Liver (tissue), 9 donors: ENCODE results near the gene PARP4. TPM values are rescaled to one million over a fixed set of nuclear protein-coding genes. Genes with fewer than 3 reads are reported as not detected.
"Not testable (repeated sequence)": the region's sequence is repeated elsewhere in the genome, so short reads cannot be mapped to it uniquely, and the experiment has no call there.

Experiments used
- DNase-seq: peaks from one replicate; pipeline ENCODE4 v3.0.0-alpha.2; 2017; ENCODE audit warnings: low spot score
- H3K27ac ChIP-seq, 2 donors: one replicate each; pipeline ENCODE4 v1.7.0; 2013; ENCODE audit warnings: inconsistent platforms in 2 of 2, low read length in 2 of 2, control low read depth in 1 of 2, low read depth in 1 of 2, mild to moderate bottlenecking in 1 of 2
- H3K27me3 ChIP-seq, 4 donors: one replicate each; pipeline versions ENCODE4 v1.6.1 to v1.7.0; 2013; ENCODE audit warnings: low read length in 3 of 4, inconsistent platforms in 1 of 4, mild to moderate bottlenecking in 1 of 4, moderate library complexity in 1 of 4; ENCODE audit not compliant: control insufficient read depth in 4 of 4, insufficient read depth in 4 of 4
- H3K36me3 ChIP-seq, 4 donors: one replicate each; pipeline versions ENCODE4 v1.6.1 to v1.7.0; 2013; ENCODE audit warnings: low read length in 3 of 4, mild to moderate bottlenecking in 3 of 4, low read depth in 1 of 4, moderate library complexity in 1 of 4; ENCODE audit not compliant: control insufficient read depth in 4 of 4, insufficient read depth in 3 of 4
- H3K4me1 ChIP-seq, 4 donors: one replicate each; pipeline versions ENCODE4 v1.6.1 to v1.7.0; 2013; ENCODE audit warnings: low read length in 3 of 4, mild to moderate bottlenecking in 3 of 4, moderate library complexity in 1 of 4; ENCODE audit not compliant: control insufficient read depth in 4 of 4, insufficient read depth in 4 of 4
- H3K4me3 ChIP-seq, 3 donors: one replicate each; pipeline versions ENCODE4 v1.6.1 to v1.7.0; 2013; ENCODE audit warnings: low read length in 3 of 3, control low read depth in 1 of 3, low read depth in 1 of 3, mild to moderate bottlenecking in 1 of 3
- H3K9ac ChIP-seq, 2 donors: one replicate each; pipeline ENCODE4 v1.7.0; 2013; ENCODE audit warnings: low read length in 2 of 2, mild to moderate bottlenecking in 2 of 2, moderate library complexity in 2 of 2, control low read depth in 1 of 2, low read depth in 1 of 2
- H3K9me3 ChIP-seq, 4 donors: one replicate each; pipeline versions ENCODE4 v1.6.1 to v1.7.0; 2013; ENCODE audit warnings: low read length in 3 of 4; ENCODE audit not compliant: control insufficient read depth in 4 of 4
- EGR1 ChIP-seq, 2 donors: IDR thresholded peaks; 2 replicates each; pipeline ENCODE4 v1.6.1; 2016 to 2018; ENCODE audit warnings: antibody characterized with exemption in 2 of 2, low read depth in 2 of 2
- FOXA1 ChIP-seq: IDR thresholded peaks from 2 replicates; pipeline ENCODE4 v1.6.1; 2016; ENCODE audit warnings: antibody characterized with exemption
- FOXA2 ChIP-seq: IDR thresholded peaks from 2 replicates; pipeline ENCODE4 v1.6.1; 2016; ENCODE audit warnings: antibody characterized with exemption
- HNF4A ChIP-seq, 2 donors: conservative IDR thresholded peaks; 2 replicates each; pipeline ENCODE4 v1.6.1; 2016; ENCODE audit warnings: antibody characterized with exemption in 2 of 2, mild to moderate bottlenecking in 2 of 2
- TAF1 ChIP-seq: conservative IDR thresholded peaks from 2 replicates; pipeline ENCODE4 v1.6.1; 2016; ENCODE audit warnings: antibody characterized with exemption, mild to moderate bottlenecking
- YY1 ChIP-seq: IDR thresholded peaks from 2 replicates; pipeline ENCODE4 v1.6.1; 2016; ENCODE audit warnings: antibody characterized with exemption, mild to moderate bottlenecking
- WGBS: extraction: QIAGEN DNeasy Blood & Tissue Kit; methylation state at CpG from one replicate; pipeline ENCODE4 v1.1.7; 2013; 5-methylcytosine and 5-hydroxymethylcytosine counted together
- polyA plus RNA-seq, 2 donors: library from polyadenylated mRNA; stranded (reverse) in 1 of 2; unstranded in 1 of 2; fragments of 200-250 nt in 1 of 2; fragments of >200 nt in 1 of 2; fragmentation: Nextera tagmentation in 1 of 2; extraction: Ambion mirVana in 1 of 2; gene quantifications; one replicate each; pipeline versions ENCODE4 v1.2.1 to v1.2.3, GENCODE V29; 2013 to 2015
- total RNA-seq, 2 donors: library from RNA; depleted of rRNA; stranded (reverse); fragments of >200 nt; gene quantifications; one replicate each; pipeline ENCODE4 v1.2.3, GENCODE V29; 2014
- TF ChIP-seq, protein P1 (sequence below): IDR thresholded peaks from 2 replicates; pipeline ENCODE4 v1.6.1; 2016; ENCODE audit warnings: antibody characterized with exemption
- TF ChIP-seq, protein P2 (sequence below): IDR thresholded peaks from 2 replicates; pipeline ENCODE4 v1.6.1; 2016; ENCODE audit warnings: antibody characterized with exemption, mild to moderate bottlenecking
- donor health status: healthy.
- donor health status: healthy.
- donor health status: healthy.
- donor health status: healthy.
- donor health status: healthy.

Gene PARP4
- total and polyA plus RNA-seq, 4 donors = 10.7 to 29.3 (median 17.7) TPM

DNA sequence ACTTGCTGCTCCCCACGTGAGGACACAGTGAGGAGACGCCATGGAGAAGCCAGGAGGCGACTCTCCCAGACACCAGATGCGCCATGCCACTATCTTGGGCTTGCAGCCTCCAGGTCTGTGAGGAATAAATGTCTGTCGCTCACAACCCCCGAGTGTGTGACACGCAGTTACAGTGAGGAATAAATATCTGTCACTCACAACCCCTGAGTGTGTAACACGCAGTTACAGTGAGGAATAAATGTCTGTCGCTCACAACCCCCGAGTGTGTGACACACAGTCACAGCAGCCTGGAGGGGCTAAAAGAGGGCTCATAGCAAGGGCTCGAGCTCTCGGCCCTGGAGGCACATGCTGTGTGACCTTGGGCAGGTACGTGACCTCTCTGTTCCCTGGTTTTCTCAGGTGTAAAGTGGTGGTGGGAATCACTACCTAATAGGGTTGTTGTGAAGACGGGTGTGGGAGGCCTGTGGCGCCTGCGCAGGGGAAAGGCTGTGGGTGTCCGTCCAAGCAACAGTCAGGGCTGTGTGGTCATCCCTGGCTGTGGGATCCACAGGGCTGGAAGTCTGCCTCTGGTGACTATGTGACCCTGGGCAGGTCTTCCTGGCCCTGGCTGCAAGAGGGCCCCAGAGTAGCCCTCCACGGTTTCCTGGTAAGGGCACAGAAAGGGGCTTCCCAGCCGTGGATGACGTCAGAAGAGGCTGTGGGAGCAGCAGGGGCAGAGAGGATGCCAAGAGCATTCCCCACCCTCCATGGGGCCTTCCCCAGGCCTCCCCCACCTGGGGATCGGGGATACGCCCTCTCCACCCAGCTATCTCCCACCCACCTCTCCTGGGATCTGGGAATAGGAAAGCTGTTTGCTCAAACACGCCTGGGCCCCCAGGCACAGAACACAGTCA, 125.5 kb downstream of the PARP4 start:
- no peak for DNase-seq
- H3K27me3 ChIP-seq = no peaks in the 10 kb centered on the region
- no peaks in the 10 kb centered on the region for H3K36me3 ChIP-seq
- no peaks in the 10 kb centered on the region for H3K4me1 ChIP-seq
- WGBS = 80% methylated on average over 23 of the region's 23 CpGs
- H3K27ac ChIP-seq = no peak overlapping the region
- H3K9ac ChIP-seq = no peak overlapping the region
- no peak for TF ChIP-seq FOXA2
- no peak for TF ChIP-seq EGR1 (IDR thresholded peaks at IDR 0.05; ENCODE audit: low read depth in 2 of 2)
- no peaks in the 10 kb centered on the region for H3K9me3 ChIP-seq
- no peak overlapping the region for H3K4me3 ChIP-seq

DNA sequence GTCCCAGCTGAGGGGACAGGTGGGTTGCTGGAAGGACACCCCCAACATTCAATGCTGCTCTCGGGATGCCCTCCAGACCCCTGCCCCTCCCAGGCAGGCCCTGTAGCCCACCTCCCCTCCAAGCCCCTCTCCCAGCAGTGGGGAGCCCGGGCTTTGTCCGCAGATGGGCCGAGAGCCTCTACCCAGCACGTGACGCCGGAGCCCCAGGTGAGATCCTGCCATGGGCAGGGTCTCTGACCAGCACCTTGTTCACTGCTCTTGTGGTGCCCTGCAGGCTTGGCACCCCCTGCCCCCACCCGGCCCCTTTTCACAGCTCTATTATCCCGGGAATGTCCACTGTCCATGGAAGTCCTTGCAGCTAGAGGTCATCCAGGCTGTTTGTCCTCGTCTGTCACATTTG, 126.7 kb downstream of the PARP4 start:
- no peak for DNase-seq
- 82% methylated on average over 10 of the region's 10 CpGs for WGBS

DNA sequence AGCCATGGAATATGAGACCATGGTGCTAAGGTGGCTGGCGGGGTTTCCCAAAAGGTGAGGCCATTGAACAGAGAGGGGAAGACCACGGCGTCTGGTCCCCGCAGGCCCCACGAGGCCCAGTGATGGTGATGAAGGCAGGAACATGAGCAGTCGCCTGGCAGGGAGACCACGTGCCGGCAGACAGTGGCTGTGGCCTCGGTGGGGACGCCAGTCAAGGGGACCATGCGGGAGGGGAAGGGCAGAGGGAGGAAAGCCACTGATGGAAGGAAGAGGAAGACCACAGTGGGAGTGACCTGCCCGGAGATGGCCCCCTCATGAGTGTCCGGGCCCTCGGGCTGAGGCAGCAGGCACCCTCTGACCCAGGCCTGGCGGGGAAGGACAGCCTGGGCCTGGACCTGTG, 127.6 kb downstream of the PARP4 start:
- not testable (repeated sequence) for H3K27me3 ChIP-seq, H3K27ac ChIP-seq, H3K4me3 ChIP-seq, H3K36me3 ChIP-seq, DNase-seq, H3K4me1 ChIP-seq, H3K9ac ChIP-seq, H3K9me3 ChIP-seq
- WGBS = 91% methylated on average over 14 of the region's 15 CpGs

More for the DNA sequence above, 126.7 kb downstream of the PARP4 start:
- H3K4me3 ChIP-seq = no peak overlapping the region
- no peaks in the 10 kb centered on the region for H3K9me3 ChIP-seq
- no peak overlapping the region for H3K9ac ChIP-seq
- TF ChIP-seq, protein P1, sequence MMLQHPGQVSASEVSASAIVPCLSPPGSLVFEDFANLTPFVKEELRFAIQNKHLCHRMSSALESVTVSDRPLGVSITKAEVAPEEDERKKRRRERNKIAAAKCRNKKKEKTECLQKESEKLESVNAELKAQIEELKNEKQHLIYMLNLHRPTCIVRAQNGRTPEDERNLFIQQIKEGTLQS = no peak
- TF ChIP-seq FOXA1 (no peak), TAF1 (no peak), YY1 (no peak), HNF4A (conservative IDR thresholded peaks at IDR 0.05) (no peak)
- TF ChIP-seq, protein P2, sequence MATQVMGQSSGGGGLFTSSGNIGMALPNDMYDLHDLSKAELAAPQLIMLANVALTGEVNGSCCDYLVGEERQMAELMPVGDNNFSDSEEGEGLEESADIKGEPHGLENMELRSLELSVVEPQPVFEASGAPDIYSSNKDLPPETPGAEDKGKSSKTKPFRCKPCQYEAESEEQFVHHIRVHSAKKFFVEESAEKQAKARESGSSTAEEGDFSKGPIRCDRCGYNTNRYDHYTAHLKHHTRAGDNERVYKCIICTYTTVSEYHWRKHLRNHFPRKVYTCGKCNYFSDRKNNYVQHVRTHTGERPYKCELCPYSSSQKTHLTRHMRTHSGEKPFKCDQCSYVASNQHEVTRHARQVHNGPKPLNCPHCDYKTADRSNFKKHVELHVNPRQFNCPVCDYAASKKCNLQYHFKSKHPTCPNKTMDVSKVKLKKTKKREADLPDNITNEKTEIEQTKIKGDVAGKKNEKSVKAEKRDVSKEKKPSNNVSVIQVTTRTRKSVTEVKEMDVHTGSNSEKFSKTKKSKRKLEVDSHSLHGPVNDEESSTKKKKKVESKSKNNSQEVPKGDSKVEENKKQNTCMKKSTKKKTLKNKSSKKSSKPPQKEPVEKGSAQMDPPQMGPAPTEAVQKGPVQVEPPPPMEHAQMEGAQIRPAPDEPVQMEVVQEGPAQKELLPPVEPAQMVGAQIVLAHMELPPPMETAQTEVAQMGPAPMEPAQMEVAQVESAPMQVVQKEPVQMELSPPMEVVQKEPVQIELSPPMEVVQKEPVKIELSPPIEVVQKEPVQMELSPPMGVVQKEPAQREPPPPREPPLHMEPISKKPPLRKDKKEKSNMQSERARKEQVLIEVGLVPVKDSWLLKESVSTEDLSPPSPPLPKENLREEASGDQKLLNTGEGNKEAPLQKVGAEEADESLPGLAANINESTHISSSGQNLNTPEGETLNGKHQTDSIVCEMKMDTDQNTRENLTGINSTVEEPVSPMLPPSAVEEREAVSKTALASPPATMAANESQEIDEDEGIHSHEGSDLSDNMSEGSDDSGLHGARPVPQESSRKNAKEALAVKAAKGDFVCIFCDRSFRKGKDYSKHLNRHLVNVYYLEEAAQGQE = no peak
- H3K27ac ChIP-seq = no peak overlapping the region
- H3K27me3 ChIP-seq = no peaks in the 10 kb centered on the region
- H3K4me1 ChIP-seq = no peaks in the 10 kb centered on the region
- no peaks in the 10 kb centered on the region for H3K36me3 ChIP-seq

DNA sequence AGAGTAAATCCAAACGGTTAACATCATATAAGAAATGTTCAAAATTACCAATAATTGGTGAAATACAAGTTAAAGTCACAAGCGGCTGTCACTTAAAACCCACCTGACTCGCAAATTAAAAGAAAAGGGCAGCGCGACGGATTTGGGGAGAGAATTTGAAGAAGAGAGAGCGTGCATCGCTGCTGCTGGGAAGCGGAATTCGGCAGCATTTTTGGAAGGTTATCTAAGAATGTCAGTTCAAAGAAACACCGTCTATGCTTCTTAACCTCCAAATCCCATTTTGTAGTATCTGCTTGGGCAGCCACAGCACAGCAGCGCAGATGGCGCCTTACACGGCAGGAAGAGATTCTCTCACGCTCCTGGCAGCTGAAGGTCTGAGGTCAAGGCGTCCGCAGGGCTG, 128.5 kb downstream of the PARP4 start:
- not testable (repeated sequence) for H3K9ac ChIP-seq, H3K27me3 ChIP-seq, H3K4me3 ChIP-seq, DNase-seq, H3K36me3 ChIP-seq, H3K9me3 ChIP-seq, H3K4me1 ChIP-seq, H3K27ac ChIP-seq
- 95% methylated on average over 17 of the region's 17 CpGs for WGBS
